ENCODE results near the gene SCUBE3.

Gene SCUBE3

DNA sequence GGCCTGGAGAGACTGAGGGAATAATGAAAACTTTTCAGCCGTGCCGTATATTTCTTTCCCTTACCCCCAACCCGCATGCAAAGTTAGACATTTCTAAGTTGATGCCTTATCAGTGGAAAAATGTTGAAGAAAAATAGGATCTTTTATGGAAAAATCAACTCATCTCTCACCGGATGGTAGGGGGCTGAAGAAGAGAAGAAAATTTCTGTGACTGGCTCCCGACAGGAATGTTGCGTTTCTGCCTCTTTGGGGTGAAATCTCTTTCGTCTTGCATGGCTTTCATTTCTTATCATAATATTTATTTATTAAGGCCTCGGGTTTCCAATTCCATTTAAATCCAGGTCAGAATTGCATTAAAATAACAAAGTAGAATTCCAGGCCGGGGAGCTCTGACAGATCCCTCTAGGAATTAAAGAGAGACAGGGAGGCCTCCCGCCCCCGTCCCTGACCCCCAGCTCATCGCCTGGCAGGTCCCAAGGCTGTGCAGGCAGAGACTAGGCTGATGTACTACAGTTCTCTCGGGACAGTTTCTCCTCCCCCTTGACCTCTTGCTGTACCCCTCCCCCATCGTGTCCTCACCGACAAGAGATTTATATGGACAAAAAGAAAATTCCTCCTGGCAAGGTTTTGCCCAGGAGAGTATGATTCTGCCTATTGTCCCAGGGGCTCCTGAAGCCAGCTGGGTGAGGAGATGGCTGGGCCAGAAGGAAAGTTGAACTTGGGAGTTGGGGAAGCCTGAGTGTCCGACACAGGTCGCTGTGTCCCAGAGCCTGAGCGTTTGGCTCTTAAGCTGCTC lies 1.3 kb downstream of the SCUBE3 start:
- no peak for DNase-seq

DNA sequence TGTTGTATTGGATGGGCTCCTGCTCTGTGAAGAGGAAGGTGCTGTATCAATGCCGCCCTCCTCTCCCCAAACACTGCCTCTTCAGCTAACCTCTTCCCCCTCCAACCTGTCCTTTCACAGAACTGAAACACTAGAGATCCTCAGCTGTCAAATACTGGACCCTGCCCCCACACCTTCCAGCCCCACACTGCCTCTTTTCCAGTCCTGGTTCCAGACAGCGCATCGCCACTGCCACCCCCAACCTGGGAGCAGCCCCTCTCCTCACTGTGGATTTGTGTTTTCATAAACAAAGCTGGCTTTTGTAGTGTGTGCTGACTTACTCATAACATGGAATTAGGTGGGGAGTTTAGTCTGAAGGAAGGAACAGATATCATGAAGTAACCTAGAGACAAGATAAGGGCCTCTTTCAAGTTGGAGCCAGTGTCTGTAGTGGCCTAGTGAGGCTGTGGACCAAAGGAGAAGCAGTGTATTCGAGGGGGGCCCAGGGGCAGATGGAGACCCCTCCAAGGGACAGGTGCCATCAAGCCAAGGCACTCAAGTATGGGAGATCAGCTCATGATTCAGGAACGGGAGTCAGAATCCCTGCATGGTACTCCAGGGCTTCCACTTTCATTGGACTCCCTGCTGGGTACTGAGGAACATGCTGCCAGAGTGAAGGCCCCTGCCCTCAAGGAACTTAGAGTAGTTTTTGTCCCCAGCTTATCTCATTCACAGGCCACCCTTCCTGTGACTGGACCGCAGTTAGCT lies 2.1 kb downstream of the SCUBE3 start:
- DNase-seq = no peak

DNA sequence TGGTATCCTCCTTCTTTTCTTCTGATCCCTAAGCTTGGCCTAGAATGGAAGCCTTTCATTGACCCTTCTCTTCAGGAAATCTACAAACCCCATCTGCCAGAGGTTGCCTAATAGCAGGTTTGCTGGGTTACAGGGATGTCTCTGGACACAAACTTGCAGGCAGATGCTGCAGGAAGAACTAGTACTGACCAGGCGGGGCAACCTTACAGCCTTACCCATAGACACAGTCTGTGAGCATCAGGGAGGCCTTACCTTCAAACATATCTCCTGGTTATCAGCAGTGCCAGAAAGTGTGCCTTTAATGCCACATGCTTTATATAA lies 2.6 kb downstream of the SCUBE3 start:
- no peak for DNase-seq

DNA sequence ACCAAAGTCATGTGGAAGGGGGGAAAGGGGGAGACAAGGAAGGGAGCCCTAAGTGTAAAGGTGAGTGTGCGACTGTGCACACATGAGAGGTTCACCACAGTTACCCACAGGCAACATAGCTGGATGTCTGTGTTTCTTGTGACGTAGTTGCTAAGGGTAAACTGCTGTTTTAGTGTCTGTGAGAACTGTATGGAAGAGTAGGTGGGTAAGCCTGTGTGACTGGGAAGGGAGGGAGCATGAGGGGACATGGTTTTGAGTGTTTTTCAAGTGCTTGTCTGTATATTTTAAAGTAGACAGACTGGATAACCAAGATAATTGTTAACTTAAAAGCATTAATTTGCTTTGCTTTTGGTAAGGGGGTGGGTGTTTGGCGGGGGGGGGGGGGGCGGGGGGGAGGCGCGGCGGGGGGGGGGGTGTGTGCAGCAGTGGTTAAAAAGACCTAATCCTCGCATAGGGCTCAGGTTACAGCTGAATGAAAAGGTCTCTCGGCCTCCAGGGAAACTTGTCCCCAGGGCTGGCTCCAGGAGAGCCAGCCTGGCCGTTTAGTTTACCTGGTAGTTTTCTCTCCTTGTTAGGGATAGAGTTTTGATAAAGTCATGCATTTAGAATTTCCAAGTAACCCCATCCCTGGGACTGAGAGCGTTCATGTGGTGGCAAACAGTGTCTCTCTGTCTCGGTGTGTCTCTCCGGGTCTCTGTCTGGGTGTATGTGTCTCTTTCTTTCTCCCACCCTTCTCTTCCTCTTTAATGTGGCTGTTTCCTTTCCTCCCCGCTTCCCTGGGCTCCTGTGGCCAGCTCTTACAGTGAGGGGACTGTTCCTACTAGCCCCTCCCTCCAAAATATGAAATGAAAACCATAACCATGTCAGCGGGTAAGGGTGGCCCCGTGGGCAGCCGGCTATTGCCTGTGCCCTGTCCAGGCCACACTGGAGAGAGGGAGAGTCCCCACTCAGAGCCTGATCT lies 3.4 kb downstream of the SCUBE3 start:
- DNase-seq = no peak

DNA sequence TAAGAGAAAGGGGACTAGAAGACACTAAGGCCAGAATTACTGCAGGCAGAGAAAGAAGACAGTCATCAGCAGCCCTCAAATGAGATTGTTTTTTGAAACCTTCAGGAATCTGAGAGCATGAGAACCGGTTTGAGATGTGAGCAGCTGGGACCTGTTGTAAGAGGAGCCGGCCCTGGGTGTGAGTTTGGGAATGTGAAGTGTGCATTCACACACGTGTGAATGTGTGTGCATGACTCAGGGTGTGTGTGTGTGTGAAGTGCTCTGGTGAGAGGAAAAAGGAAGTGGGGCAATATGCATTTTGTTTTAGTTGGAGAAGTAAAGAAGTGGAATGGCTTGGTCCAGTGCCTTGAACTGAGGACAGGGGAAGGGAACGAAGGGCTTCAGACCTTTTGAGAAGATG lies 4.3 kb downstream of the SCUBE3 start:
- no peak for DNase-seq

DNA sequence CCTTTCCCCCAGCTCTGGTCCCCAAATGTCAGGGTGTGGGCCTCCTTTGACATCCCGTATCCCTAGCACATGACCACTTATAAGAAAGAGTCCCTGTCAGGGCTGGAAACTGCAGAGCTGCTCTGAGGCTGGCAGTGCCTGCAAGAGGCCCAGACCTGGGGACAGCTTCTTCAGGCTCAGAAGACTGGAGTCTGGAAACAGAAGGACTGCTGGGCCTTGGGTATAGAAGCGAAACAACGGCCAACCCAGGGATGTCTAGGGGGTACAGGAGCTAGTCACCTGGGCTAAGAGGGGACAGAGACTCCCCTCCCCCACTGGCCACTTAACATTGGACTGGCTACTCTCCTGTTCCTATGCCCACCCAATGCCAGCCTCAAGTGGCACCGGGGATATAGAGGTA lies 4.7 kb downstream of the SCUBE3 start:
- no peak for DNase-seq

DNA sequence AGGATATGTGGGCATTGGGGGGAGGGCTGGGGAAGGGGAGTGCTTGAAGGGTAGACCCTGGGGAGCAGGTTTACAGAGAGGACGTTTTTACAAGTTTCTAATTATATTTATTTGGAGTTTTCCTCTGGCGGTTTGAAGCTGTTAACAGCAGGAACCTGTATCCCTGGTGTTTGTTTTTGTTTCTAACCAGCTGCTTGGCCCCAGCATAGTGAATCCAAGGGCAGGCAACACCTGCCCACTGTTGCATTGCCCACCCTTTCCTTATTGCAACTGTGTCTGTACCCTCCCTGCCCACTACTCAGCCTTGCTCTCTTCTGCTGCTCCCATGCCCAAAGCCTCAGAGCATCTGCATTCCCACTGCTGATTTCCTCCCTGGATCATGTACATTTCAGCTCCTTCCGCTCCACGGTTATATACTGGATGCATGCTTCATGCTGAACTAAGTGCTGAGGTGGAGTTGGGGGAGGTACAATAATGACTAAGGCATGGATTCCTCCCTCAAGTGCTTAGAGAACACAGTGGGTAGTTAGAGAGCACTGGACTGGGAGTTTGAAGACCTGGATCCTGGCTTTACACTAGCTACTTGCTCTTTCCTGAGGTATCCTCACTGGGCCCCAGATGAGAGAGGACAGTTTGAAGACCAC lies 6.0 kb downstream of the SCUBE3 start:
- no peak for DNase-seq

DNA sequence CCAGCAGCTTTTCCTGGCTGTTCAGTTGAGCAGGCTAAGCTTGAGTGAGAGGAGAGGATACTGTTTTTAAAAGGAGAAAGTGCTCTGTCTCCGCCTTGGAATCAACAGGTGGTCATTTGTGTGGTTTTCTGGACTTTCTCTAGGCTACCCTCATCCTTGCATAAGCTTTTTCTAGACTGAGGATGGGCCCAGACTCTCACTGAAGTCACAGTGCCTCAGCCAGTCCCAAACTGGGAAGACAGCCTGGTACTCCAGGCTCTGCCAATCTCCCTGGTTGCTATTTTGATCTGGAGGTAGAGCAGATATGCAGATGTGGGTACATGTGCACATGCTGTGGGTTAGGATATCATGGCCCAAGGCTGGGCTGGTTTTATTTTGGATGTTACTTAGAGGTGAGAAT lies 7.0 kb downstream of the SCUBE3 start:
- no peak for DNase-seq

DNA sequence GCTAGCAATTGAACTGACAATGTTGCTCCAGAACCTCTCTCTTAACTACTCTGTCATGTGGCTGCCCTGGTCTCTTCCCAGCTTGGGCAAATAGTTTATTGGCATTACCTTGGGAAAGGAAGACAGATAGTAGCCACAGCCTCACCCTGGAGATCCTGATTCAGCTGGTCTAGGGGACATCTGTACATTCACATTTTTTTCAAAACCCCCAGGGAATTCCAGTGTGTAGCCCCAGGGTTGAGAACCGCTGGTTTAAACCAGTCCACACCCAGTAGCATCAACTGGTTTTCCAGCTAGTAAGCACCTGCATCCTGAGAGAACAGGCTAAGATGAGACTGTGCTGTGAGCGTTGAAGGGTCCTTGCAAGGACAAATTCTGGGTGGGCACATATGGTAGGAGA lies 9.6 kb downstream of the SCUBE3 start:
- DNase-seq = no peak

DNA sequence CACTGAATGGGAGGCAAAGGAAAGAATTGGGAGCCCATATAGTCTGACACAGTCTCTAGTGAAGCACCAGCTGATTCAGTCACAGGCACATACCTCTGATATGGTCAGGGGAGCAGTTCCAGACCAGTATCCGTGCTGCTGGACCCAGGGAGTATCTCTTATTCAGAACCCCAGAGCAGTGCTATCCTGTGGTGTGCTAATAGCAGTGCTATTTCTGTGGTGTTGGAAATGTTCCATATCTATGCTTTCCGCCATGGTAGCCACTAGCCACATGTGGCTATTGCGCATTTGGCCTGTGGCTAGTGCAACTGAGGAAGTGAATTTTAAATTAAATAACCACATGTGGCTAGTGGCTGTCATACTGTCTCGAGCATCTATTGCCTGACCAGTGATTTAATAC lies 11.0 kb downstream of the SCUBE3 start:
- DNase-seq = no peak

DNA sequence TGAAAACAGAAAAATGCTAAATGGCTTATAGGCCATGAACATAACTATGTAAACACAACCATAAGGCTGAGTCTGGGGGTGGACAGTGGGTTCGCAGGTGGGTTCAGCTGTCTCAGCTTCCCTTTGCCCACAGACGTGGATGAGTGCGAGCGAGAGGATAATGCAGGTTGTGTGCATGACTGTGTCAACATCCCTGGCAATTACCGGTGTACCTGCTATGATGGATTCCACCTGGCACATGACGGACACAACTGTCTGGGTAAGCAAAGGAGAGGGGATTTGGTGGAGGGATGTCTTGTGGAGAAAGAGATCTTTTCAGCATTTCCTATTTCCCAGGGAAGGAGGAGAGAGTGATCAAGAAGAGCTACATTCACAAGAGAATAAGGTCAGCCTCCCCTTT lies 14.7 kb downstream of the SCUBE3 start:
- no peak for DNase-seq

DNA sequence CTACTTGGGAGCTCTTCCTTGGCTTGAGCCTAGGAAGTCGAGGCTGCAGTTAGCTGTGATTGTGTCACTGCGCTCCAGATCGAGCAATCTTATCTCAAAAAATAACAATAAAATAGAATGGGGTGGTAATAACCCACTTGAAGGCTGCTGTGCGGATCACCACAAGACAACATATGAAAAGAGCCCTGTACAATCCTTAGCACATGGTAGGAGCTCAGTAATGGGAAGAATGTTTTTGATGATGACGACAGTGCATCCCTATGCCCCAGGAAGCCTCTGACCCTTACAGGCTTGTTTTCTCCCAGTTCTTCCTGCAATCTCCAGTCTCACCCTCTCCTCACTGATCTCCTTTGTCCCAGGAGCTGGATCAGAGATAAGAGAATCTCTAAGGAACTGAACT lies 15.5 kb downstream of the SCUBE3 start:
- DNase-seq = no peak

DNA sequence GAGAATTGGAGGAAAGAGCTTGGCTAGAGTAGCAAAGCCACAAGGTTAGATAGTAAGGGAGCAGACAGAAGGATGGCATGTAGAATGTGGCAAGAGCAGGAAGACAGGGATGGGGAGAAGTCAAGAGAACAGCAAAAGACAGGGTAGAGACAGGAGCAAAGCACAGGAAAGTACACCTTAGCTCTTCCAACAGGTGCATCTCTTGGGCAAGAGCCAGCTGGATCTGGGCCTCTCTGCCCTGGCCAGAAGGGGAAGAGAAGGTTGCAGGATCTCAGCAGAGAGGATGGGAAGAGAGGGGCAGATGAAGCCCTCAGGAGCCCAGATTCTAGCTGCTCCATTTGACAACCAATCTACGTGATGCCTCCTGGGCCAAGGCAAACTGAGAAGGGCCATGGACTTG lies 16.7 kb downstream of the SCUBE3 start:
- no peak for DNase-seq

DNA sequence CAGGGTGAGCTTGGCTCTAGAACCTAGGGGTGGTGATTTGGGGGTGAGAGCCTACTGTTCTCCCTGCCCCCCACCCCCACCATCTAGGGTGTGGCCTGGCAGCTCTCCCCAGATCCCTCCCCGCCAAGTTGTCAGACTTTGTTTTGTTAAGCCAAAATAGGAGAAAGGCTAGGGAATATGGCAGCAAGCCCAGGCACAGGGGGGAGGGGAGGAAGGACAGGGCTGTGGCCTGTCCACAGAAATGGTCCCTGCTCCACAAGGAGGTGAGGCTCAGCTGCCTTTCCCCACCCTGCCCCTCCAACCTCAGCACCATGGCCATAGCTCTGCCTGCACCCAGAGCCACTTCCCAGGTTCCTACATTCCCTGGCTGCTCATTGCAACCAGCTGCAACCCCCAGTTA lies 17.2 kb downstream of the SCUBE3 start:
- DNase-seq = no peak

DNA sequence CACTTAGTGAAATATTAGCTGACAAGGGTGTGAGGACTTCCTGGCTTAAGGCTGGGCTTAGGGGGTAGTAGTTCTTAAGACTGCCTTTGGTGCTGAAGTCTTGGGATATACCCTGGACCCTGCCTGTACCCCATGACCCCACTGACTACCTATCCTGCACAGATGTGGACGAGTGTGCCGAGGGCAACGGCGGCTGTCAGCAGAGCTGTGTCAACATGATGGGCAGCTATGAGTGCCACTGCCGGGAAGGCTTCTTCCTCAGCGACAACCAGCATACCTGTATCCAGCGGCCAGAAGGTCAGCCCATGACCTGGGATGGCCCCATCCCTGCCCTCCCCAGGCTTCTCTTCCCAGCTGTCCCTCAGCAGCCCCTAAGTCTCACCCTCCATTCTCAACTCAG lies 17.8 kb downstream of the SCUBE3 start:
- no peak for DNase-seq

DNA sequence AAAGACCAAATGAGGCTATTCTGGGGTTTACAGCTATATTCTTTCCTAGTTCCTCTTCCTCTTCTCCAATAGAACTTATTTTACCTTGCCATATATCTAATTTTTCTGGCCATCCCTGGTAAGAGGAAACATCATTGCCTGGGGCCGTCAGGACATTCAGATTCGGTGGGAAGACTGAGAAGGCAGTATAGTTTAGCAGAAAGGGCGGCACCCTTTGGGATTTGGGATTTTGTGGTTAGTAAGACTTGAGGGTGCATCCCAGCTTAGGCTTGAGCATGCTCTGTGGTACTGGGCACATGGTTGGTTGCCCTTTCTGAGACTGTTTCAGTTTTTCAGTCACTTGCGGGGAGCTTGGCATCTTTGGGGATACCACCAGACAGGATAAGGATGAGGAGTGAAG lies 21.1 kb downstream of the SCUBE3 start:
- DNase-seq = no peak

DNA sequence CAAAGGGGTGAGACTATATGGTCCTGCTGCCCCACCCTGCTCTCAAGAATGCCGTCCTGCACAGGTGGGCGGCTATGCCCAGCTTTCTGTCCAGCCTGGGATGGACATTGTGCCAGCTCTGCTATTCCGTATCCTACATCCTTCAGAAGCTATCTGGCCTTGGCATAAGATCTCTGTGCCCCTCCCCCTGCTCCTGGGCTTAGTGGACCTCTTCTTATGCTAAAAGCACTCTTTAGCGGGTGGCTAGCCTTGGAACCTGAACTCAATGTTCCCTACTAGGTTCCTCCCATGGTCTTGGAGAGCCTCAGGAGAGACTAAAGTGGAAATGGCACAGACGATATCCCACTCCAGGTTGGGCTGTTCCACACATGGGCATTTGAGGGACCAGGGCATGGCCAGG lies 22.5 kb downstream of the SCUBE3 start:
- DNase-seq = no peak

DNA sequence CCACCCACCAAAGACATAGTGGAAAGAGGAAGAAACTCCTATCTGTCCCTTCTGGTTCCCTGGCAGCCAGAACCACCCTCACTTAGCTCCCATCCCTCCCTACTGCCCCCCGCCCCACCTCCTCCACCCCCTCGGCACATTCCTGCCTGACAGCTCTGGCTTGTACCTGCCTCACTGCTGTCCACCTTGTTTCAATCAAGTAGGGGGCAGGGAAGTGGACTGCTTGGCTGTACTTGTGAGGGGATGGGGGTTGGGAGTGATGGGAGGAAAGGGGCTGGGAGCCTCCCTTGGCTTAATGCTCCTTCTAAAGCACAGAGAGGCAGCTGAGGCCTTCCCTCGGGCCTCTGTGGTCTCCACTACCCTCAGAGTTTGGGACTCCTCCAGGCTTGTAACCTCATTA lies 23.7 kb downstream of the SCUBE3 start:
- no peak for DNase-seq

DNA sequence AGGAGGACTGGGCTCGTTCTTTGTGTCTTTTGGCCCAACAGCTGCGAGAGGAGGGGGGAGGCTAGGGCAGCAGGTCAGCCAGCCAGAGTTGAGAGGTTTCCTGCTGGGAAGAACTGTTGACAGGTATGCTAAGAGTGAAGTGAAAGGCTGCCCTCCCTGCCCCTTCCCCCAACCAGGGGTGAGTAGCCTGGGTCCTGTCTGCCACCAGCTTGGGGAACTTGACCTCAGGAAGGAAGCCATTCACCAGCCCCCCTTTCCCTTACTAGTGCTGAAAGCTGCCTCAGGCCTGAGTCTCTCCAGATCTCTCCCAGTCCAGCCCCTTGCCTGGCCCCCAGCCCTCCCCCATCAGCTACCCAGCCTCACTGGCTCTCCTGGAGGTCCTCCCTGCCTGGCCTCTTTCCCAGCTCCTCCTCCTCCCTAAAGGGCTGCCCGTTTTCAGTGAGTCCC lies 25.1 kb downstream of the SCUBE3 start:
- no peak for DNase-seq

DNA sequence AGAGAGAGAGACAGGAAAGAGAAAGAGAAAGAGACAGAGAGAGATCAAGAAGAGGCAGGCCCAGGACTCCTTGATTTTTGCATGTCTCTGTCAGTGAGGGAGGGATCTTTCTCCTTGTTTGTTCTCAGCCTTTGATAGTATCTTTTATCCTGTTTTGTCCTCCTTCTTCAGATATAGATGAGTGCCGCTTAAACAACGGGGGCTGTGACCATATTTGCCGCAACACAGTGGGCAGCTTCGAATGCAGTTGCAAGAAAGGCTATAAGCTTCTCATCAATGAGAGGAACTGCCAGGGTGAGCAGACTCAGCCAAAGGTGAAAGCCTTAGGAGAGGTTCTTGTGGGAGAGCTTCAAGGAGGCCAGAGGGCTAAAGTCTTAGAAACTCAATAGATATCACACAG lies 25.8 kb downstream of the SCUBE3 start:
- no peak for DNase-seq

DNA sequence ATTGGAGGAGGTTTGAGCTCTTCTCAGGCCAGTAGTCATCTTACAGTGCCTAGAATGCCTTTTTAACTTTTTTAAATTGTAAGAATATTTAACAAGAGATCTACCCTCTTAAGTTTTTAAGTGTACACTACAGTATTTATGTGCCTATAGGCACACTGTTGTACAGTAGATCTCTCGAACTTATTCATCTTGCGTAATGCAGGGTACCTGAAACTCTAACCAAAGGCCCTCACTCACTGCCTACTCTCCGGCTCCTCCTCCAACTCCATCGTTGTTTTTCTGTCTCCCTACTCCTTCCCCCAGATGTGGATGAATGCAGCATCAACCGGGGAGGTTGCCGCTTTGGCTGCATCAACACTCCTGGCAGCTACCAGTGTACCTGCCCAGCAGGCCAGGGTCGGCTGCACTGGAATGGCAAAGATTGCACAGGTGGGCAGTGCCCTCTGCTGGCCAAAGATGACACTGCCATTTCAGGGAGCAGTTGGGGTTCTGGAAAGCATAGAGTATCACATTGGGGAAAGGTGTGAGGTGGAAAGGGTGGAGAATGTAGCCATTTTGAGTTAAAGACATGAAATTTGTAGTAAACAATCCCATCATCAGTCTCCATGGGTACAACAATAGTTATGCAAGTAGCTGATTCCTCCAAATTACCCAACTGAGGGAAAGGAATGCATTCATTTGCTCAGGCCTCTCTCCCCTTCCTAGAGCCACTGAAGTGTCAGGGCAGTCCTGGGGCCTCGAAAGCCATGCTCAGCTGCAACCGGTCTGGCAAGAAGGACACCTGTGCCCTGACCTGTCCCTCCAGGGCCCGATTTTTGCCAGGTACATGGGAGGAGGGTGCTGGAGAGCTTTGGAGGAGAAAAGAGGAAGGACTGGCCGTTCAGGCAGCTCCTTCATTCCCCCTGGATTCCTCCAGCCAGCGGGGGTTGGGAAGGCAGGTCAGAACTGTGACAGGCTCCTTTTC lies 27.4 kb downstream of the SCUBE3 start:
- peak; percentile 91 for DNase-seq

DNA sequence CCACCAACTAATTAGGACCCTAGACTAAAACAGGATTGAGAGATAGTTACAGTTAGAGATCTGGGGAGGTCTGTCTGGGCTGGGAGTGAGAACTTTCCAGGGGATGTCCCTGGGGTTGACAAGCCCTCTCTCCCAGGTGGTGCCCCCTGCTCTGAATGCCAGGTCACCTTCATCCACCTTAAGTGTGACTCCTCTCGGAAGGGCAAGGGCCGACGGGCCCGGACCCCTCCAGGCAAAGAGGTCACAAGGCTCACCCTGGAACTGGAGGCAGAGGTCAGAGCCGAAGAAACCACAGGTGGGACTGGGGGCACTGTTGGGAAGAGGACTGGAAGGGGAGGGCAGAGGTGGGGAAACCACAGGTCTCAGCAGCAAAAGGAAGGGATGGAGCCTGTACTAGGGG lies 28.7 kb downstream of the SCUBE3 start:
- no peak for DNase-seq
